HL-60 (cell line): ENCODE data around the gene DRG1.

Source experiments
- DNase-seq, 2 experiments: peaks; one replicate each; pipeline ENCODE4 v3.0.0-alpha.2; 2010 to 2020; ENCODE audit warnings: low read depth in 1 of 2, low spot score in 1 of 2
- H3K27ac ChIP-seq: fragments of 250-450 bp; sonication (Bioruptor Pico); replicated peaks from 2 replicates; pipeline ENCODE4 v1.5.1; 2020; ENCODE audit warnings: mild to moderate bottlenecking, moderate library complexity
- H3K27me3 ChIP-seq: fragments of 250-450 bp; sonication (Bioruptor Pico); 2 replicates; pipeline ENCODE4 v1.5.1; 2021; ENCODE audit warnings: mild to moderate bottlenecking, moderate library complexity; ENCODE audit not compliant: insufficient read depth, poor library complexity, severe bottlenecking
- H3K4me3 ChIP-seq: replicated peaks from 2 replicates; pipeline ENCODE4 v1.5.1; 2011; ENCODE audit warnings: mild to moderate bottlenecking, control low read depth, low read length; ENCODE audit not compliant: insufficient read depth
- CTCF ChIP-seq: IDR thresholded peaks from one replicate; pipeline ENCODE4 v1.5.1; 2011; ENCODE audit warnings: low read length, control low read depth, inconsistent platforms; ENCODE audit not compliant: insufficient read depth
- GABPA ChIP-seq: IDR thresholded peaks from 2 replicates; pipeline ENCODE4 v1.6.1; 2012; ENCODE audit warnings: low read depth
- POLR2AphosphoS5 ChIP-seq: IDR thresholded peaks from 2 replicates; pipeline ENCODE4 v1.6.1; 2012; ENCODE audit warnings: low read depth
- REST ChIP-seq: IDR thresholded peaks from 2 replicates; pipeline ENCODE4 v1.6.1; 2012; ENCODE audit warnings: low read depth; ENCODE audit not compliant: insufficient replicate concordance
- SPI1 ChIP-seq: IDR thresholded peaks from 2 replicates; pipeline ENCODE4 v1.6.1; 2012; ENCODE audit warnings: low read depth, mild to moderate bottlenecking, borderline replicate concordance

Gene DRG1

GRCh38 chr22:31447337-31447736 is 47.9 kb downstream of the DRG1 start:
- no peak for TF ChIP-seq CTCF
- no peak for TF ChIP-seq GABPA
- no peak for TF ChIP-seq REST
- no peak for TF ChIP-seq SPI1
- no peak for TF ChIP-seq POLR2AphosphoS5
- Histone ChIP-seq H3K27ac (no peak overlapping the region), H3K4me3 (no peak overlapping the region), H3K27me3 (no peaks in the 10 kb centered on the region)
- no peak for DNase-seq

GRCh38 chr22:31448382-31448781 is 49.0 kb downstream of the DRG1 start:
- H3K27me3 ChIP-seq = no peaks in the 10 kb centered on the region
- no peak overlapping the region for H3K4me3 ChIP-seq
- TF ChIP-seq GABPA = no peak
- no peak for TF ChIP-seq REST
- TF ChIP-seq SPI1 = no peak
- TF ChIP-seq CTCF = no peak
- no peak for TF ChIP-seq POLR2AphosphoS5
- H3K27ac ChIP-seq = no peak overlapping the region
- no peak for DNase-seq

GRCh38 chr22:31449506-31449905 is 50.1 kb downstream of the DRG1 start:
- Histone ChIP-seq H3K27me3 (no peaks in the 10 kb centered on the region), H3K4me3 (no peak overlapping the region), H3K27ac (no peak overlapping the region)
- DNase-seq = no peak
- TF ChIP-seq GABPA = no peak
- no peak for TF ChIP-seq REST
- no peak for TF ChIP-seq CTCF
